ENCODE results near the gene PLPP7.
A peak's percentile ranks its signal among the peaks of the same experiment; 100 is the strongest.

The PLPP7 gene

GRCh38 chr9:131271506-131271931 is 18.0 kb upstream of the PLPP7 start:
- H3K27ac ChIP-seq = no peak overlapping the region
- TF ChIP-seq CTCF (conservative IDR thresholded peaks at IDR 0.05) (no peak), ZFX (IDR thresholded peaks at IDR 0.05) (no peak)

DNA sequence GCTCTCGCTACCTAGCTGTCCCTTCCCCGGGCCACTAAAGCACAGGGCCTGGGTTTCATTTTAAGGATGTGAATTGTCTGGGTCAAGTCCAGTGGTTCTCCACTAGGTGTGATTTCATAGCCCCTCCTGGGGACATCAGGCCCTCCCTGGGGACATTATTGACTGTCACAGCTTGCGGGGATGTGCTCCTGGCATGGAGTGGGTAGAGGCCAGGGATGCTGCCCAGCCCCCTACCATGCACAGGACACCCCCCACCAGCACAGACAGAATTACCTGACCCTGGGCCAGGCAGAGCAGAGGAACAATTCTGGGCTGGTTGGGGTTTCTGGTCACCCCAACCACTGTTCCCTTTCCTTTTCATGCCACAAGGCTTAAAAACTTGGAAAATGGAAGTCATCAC is 17.3 kb upstream of the PLPP7 start:
- H3K27ac ChIP-seq = no peak overlapping the region
- no peak for TF ChIP-seq ZFX (IDR thresholded peaks at IDR 0.05)
- no peak for TF ChIP-seq CTCF (conservative IDR thresholded peaks at IDR 0.05)

DNA sequence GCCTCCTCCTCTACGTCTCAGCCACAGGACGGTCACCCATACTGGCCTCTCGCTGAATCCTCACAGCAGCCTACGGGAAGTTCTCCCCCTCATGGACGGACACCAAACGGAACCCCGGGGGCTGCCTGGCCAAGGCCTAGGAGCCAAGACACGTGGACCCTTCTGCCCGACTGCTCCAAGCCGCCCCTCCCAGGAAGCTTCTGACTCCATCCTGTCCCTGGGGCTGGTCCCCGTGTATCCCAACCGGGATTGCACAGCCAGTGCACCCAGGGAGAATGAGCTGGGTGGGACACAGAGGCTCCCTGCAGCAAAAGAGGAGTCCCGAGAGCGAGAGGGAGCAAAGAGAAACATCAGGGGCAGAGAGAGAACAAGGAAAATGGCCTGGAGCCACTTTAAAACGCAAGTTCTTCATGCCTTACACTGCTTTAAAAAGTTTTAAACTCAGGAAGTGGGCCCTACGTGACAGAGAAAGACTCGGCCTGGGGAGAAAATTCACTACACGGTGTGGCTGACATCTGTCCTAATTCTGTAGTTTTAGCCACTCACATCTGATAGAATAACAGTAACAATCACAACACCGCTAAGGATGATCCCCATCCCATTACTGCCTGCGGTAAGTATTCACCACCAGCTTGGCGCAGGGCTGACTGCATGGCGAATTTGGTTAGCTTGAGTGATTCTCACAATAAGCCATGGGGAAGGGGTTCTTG is 16.2 kb upstream of the PLPP7 start:
- peak overlapping the region; percentile 20 for H3K27ac ChIP-seq
- TF ChIP-seq CTCF (conservative IDR thresholded peaks at IDR 0.05) = no peak
- no peak for TF ChIP-seq ZFX (IDR thresholded peaks at IDR 0.05)

DNA sequence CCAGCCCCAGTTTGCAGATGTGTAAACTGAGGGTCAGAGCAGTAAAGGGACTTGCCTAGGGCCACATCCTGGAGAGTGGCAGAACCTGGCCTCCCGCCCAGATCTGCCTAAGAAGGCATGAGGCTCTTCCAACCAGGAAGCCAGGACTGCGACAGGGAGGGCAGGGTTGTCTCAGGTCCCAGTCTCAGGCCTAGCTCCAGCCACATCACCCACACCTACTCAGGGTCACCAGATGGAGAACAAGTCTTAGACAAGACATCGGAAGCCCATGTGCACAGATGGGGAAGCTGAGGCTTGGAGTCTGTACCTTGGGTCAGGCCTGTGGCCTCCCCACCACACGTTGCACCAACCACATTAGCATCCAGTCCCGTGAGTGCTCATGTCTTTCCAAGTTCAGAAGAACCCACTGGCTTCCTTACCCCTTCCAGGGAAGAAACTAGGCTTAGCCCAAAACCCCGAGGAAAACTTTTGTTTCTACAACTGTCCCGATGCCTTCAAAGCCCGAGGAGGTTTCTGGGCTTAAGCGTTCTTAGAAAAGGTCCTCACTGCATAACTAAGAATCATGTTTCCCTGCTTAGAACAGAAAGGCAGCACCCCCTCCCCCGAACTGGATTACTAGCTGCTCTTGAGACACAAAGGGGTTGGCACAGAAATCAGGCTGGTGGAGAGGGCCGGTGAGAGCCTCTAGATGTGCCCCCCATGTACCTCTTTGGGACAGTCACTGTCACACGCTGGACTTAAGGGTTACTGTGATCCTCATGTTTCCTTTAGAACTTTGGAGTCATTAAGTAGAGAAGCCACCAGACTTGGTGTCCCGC is 15.5 kb upstream of the PLPP7 start:
- peak overlapping the region; percentile 20 for H3K27ac ChIP-seq
- TF ChIP-seq CTCF (conservative IDR thresholded peaks at IDR 0.05) (no peak), ZFX (IDR thresholded peaks at IDR 0.05) (no peak)

GRCh38 chr9:131274674-131275331 is 14.7 kb upstream of the PLPP7 start:
- TF ChIP-seq ZFX (IDR thresholded peaks at IDR 0.05) = no peak
- no peak for TF ChIP-seq CTCF (conservative IDR thresholded peaks at IDR 0.05)
- no peak overlapping the region; the same call in 1 of the 2 replicates for H3K27ac ChIP-seq

- TF ChIP-seq CTCF (conservative IDR thresholded peaks at IDR 0.05) (no peak), ZFX (IDR thresholded peaks at IDR 0.05) (no peak)
- H3K27ac ChIP-seq = no peak overlapping the region
These were observed 14.0 kb upstream of the PLPP7 start for GRCh38 chr9:131275332-131276093.

Data from C4-2B (cell line).